HepG2 (cell line): ENCODE data around the gene ACTL6A. TPM values are rescaled to one million over a fixed set of nuclear protein-coding genes. Genes with fewer than 3 reads are reported as not detected.

Experiments used
- FLYWCH1 ChIP-seq: sonication (generic); formaldehyde crosslinking; IDR thresholded peaks from 2 replicates; pipeline ENCODE4 v1.8.1; 2023; ENCODE audit warnings: mild to moderate bottlenecking, missing genetic modification reagents
- HNF4A ChIP-seq: sonication (generic); formaldehyde crosslinking; IDR thresholded peaks from 2 replicates; pipeline ENCODE4 v1.4.0; 2020; ENCODE audit warnings: missing genetic modification reagents
- NAIF1 ChIP-seq: sonication (generic); formaldehyde crosslinking; IDR thresholded peaks from 2 replicates; pipeline ENCODE4 v1.5.0; 2020; ENCODE audit warnings: mild to moderate bottlenecking, missing genetic modification reagents, borderline replicate concordance
- SSRP1 ChIP-seq: IDR thresholded peaks from 2 replicates; pipeline ENCODE4 v1.6.1; 2016; ENCODE audit warnings: control low read depth
- STAT5B ChIP-seq: sonication (generic); formaldehyde crosslinking; IDR thresholded peaks from 2 replicates; pipeline ENCODE4 v1.4.0; 2020; ENCODE audit warnings: missing genetic modification reagents
- THYN1 ChIP-seq: sonication (generic); formaldehyde crosslinking; IDR thresholded peaks from 2 replicates; pipeline ENCODE4 v1.8.1; 2023; ENCODE audit warnings: low read depth, mild to moderate bottlenecking, moderate library complexity, missing genetic modification reagents, borderline replicate concordance
- ZEB1 ChIP-seq: IDR thresholded peaks from 2 replicates; pipeline ENCODE4 v1.6.1; 2012; ENCODE audit warnings: mild to moderate bottlenecking, low read depth, inconsistent platforms; ENCODE audit not compliant: insufficient replicate concordance
- ZNF292 ChIP-seq: sonication (generic); formaldehyde crosslinking; IDR thresholded peaks from 2 replicates; pipeline ENCODE4 v1.8.1; 2022; ENCODE audit warnings: mild to moderate bottlenecking, low read depth, missing genetic modification reagents, borderline replicate concordance
- ZNF407 ChIP-seq: sonication (generic); formaldehyde crosslinking; IDR thresholded peaks from one replicate; pipeline ENCODE4 v1.5.1; 2020; ENCODE audit warnings: mild to moderate bottlenecking, missing genetic modification reagents; ENCODE audit errors: not compliant biosample characterization
- ZNF558 ChIP-seq: sonication (generic); formaldehyde crosslinking; IDR thresholded peaks from 2 replicates; pipeline ENCODE4 v1.9.0; 2022; ENCODE audit warnings: mild to moderate bottlenecking, missing genetic modification reagents, borderline replicate concordance
- ZNF777 ChIP-seq: sonication (generic); formaldehyde crosslinking; IDR thresholded peaks from 2 replicates; pipeline ENCODE4 v1.4.0; 2020; ENCODE audit warnings: missing genetic modification reagents
- ZSCAN5A ChIP-seq: sonication (generic); formaldehyde crosslinking; IDR thresholded peaks from 2 replicates; pipeline ENCODE4 v1.8.0; 2022; ENCODE audit warnings: mild to moderate bottlenecking, missing genetic modification reagents, borderline replicate concordance
- polyA plus RNA-seq, 8 experiments: library from polyadenylated mRNA; depleted of rRNA in 3 of 8; stranded (reverse) in 7 of 8; unstranded in 1 of 8; fragments of >200 nt; fragmentation: Illumina TruSeq in 4 of 8; extraction: Trizol in 4 of 8; gene quantifications; 2 replicates each; pipeline versions ENCODE4 v1.2.1 to v1.2.3, GENCODE V29; 2011 to 2016; ENCODE audit warnings: low read depth in 4 of 8, missing spikeins in 1 of 8, mixed read lengths in 1 of 8; ENCODE audit not compliant: insufficient read depth in 1 of 8
- total RNA-seq, 5 experiments: library from RNA; depleted of rRNA; stranded (reverse); fragments of >200 nt; fragmentation: Illumina TruSeq; extraction: Trizol; gene quantifications; 2 replicates each; pipeline ENCODE4 v1.2.3, GENCODE V29; 2016; ENCODE audit warnings: low read depth in 1 of 5
- TF ChIP-seq, protein P1 (sequence below): sonication (generic); formaldehyde crosslinking; IDR thresholded peaks from 2 replicates; pipeline ENCODE4 v1.4.0; 2020; ENCODE audit warnings: missing genetic modification reagents, borderline replicate concordance
- TF ChIP-seq, protein P2 (sequence below): sonication (generic); formaldehyde crosslinking; conservative IDR thresholded peaks from 2 replicates; pipeline ENCODE4 v1.4.0; 2020; ENCODE audit warnings: missing genetic modification reagents

The ACTL6A gene
- total and polyA plus RNA-seq, 2 of the 13 experiments (the other 11 are each of a cell fraction or from before 2014, with no cell fraction given): 58.1 to 84.1 TPM

- TF ChIP-seq, protein P1, sequence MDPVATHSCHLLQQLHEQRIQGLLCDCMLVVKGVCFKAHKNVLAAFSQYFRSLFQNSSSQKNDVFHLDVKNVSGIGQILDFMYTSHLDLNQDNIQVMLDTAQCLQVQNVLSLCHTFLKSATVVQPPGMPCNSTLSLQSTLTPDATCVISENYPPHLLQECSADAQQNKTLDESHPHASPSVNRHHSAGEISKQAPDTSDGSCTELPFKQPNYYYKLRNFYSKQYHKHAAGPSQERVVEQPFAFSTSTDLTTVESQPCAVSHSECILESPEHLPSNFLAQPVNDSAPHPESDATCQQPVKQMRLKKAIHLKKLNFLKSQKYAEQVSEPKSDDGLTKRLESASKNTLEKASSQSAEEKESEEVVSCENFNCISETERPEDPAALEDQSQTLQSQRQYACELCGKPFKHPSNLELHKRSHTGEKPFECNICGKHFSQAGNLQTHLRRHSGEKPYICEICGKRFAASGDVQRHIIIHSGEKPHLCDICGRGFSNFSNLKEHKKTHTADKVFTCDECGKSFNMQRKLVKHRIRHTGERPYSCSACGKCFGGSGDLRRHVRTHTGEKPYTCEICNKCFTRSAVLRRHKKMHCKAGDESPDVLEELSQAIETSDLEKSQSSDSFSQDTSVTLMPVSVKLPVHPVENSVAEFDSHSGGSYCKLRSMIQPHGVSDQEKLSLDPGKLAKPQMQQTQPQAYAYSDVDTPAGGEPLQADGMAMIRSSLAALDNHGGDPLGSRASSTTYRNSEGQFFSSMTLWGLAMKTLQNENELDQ (CRISPR knock-in tag): no peak
- no peak for TF ChIP-seq ZEB1
- no peak for TF ChIP-seq STAT5B (CRISPR knock-in tag)
- TF ChIP-seq ZNF292 (CRISPR knock-in tag): no peak; the same call in 1 of the 2 replicates
- TF ChIP-seq NAIF1 (CRISPR knock-in tag): no peak
- no peak for TF ChIP-seq ZNF558 (CRISPR knock-in tag)
- no peak for TF ChIP-seq HNF4A (CRISPR knock-in tag)
- no peak for TF ChIP-seq SSRP1
- TF ChIP-seq FLYWCH1 (CRISPR knock-in tag): no peak
- TF ChIP-seq THYN1 (CRISPR knock-in tag): no peak
- TF ChIP-seq ZSCAN5A (CRISPR knock-in tag): no peak
- no peak for TF ChIP-seq ZNF407 (CRISPR knock-in tag)
- TF ChIP-seq ZNF777 (CRISPR knock-in tag): no peak
- TF ChIP-seq, protein P2, sequence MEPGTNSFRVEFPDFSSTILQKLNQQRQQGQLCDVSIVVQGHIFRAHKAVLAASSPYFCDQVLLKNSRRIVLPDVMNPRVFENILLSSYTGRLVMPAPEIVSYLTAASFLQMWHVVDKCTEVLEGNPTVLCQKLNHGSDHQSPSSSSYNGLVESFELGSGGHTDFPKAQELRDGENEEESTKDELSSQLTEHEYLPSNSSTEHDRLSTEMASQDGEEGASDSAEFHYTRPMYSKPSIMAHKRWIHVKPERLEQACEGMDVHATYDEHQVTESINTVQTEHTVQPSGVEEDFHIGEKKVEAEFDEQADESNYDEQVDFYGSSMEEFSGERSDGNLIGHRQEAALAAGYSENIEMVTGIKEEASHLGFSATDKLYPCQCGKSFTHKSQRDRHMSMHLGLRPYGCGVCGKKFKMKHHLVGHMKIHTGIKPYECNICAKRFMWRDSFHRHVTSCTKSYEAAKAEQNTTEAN (CRISPR knock-in tag): no peak
Observed at GRCh38 chr3:179562591-179563270, at the start of gene ACTL6A (continued).
